ENCODE results near the gene TBC1D7.
A peak's percentile ranks its signal among the peaks of the same experiment; 100 is the strongest.

GRCh38 chr6:13273931-13274706, 54.2 kb downstream of the TBC1D7 start:
- peak in 1 of 4 donors; percentile 49 for TF ChIP-seq POLR2A (IDR thresholded peaks at IDR 0.05)
- no peak for TF ChIP-seq CTCF (IDR thresholded peaks at IDR 0.05)

All from upper lobe of left lung (tissue), 4 donors.